Activated CD8-positive, alpha-beta memory T cell treated with anti-CD3 and anti-CD28 coated beads for 36 hours (primary cell): ENCODE measurements around the gene EIF3J. TPM values are rescaled to one million over a fixed set of nuclear protein-coding genes. Genes with fewer than 3 reads are reported as not detected.

Experiments used
- total RNA-seq, 2 experiments: library from RNA; stranded (reverse); gene quantifications; one replicate each; pipeline ENCODE4 v1.2.3, GENCODE V29; 2021

Gene EIF3J
- total RNA-seq, 2 experiments from 2014 or later = 174 to 176 TPM

Other genes starting within 250 kb of the EIF3J start
- 10 to 100 TPM; 43.8 to 48.5 TPM for gene GOLM2, start 248.4 kb upstream of the EIF3J start, total RNA-seq
- 10 to 100 TPM; 66.6 to 71.9 TPM for gene CTDSPL2, start 109.5 kb upstream of the EIF3J start, total RNA-seq
- 10 to 100 TPM; 53.7 to 56.0 TPM for gene SPG11, start 126.5 kb downstream of the EIF3J start, total RNA-seq
- 1 to 10 TPM; 4.8 to 5.4 TPM for gene PATL2, start 174.2 kb downstream of the EIF3J start, total RNA-seq
- 1,000 to 10,000 TPM; 3,574 to 3,763 TPM for gene B2M, start 174.4 kb downstream of the EIF3J start, total RNA-seq
- 10 to 100 TPM; 60.9 to 62.5 TPM for gene TRIM69, start 199.4 kb downstream of the EIF3J start, total RNA-seq